Activated T-helper 2 cell treated with anti-CD3 and anti-CD28 coated beads, Interferon-gamma antibody, Interleukin-2, Interleukin-4, amounts not matched to agents 10 μg/mL and 5 μg/mL and 100 μg/mL, durations not matched to agents 14 hours and 24 hours and 36 hours (primary cell): Measurements from ENCODE around the gene TMEM119. TPM values are rescaled to one million over a fixed set of nuclear protein-coding genes. Genes with fewer than 3 reads are reported as not detected.
"Not testable (repeated sequence)": the region's sequence is repeated elsewhere in the genome, so short reads cannot be mapped to it uniquely, and the experiment has no call there.

Experiments used
- DNase-seq: peaks from one replicate; pipeline ENCODE4 v3.0.0; 2021; ENCODE audit warnings: low spot score
- H3K27ac Mint-ChIP-seq: one replicate; pipeline ENCODE4 v1.8.0; 2021; ENCODE audit warnings: mixed read lengths
- H3K27me3 Mint-ChIP-seq: one replicate; pipeline ENCODE4 v1.8.0; 2021; ENCODE audit warnings: low read depth, mixed read lengths
- H3K36me3 Mint-ChIP-seq: one replicate; pipeline ENCODE4 v1.8.0; 2021; ENCODE audit warnings: low read depth, mixed read lengths
- H3K4me1 Mint-ChIP-seq: one replicate; pipeline ENCODE4 v1.8.0; 2021; ENCODE audit warnings: low read depth, mixed read lengths
- H3K4me3 Mint-ChIP-seq: one replicate; pipeline ENCODE4 v1.8.0; 2021; ENCODE audit warnings: low read depth, mild to moderate bottlenecking, moderate library complexity, mixed read lengths
- H3K9me3 Mint-ChIP-seq: one replicate; pipeline ENCODE4 v1.8.0; 2021; ENCODE audit warnings: mixed read lengths
- intact Hi-C: fragments of 100-400 bp; cut with micrococcal nuclease; formaldehyde crosslinking; loops from one replicate; pipeline ENCODE4 v1.15.1; 2023
- total RNA-seq: library from RNA; stranded (reverse); gene quantifications from 2 replicates; pipeline ENCODE4 v1.2.3, GENCODE V29; 2022

The TMEM119 gene
- total RNA-seq, 1 donor from 2014 or later = not detected

- no peaks in the 10 kb centered on the region for H3K9me3 Mint-ChIP-seq
- DNase-seq = peak; percentile 48
- peaks cover 60% of the 10 kb centered on the region for H3K4me1 Mint-ChIP-seq
- H3K36me3 Mint-ChIP-seq = peaks cover 38% of the 10 kb centered on the region
- no peaks in the 10 kb centered on the region for H3K27me3 Mint-ChIP-seq
- peak overlapping the region; percentile 98 for H3K4me3 Mint-ChIP-seq
- peak overlapping the region; percentile 99 for H3K27ac Mint-ChIP-seq
- intact Hi-C loops = loop anchor here (1.0 to 5.0 kb wide), 4 partner anchors 34 to 227 kb away; partner anchors contain the start of genes CORO1C and SSH1
Measured at GRCh38 chr12:108629824-108630476, 32.1 kb upstream of the TMEM119 start.

- Mint-ChIP-seq H3K27ac (peak overlapping the region; percentile 99), H3K27me3 (no peaks in the 10 kb centered on the region), H3K36me3 (peaks cover 45% of the 10 kb centered on the region), H3K4me1 (peaks cover 56% of the 10 kb centered on the region), H3K4me3 (peak overlapping the region; percentile 98), H3K9me3 (no peaks in the 10 kb centered on the region)
- DNase-seq = no peak
- intact Hi-C loops = loop anchor here (1.0 kb wide), 2 partner anchors 35 to 62 kb away; no protein-coding TSS in a partner anchor
Measured at GRCh38 chr12:108629151-108629550, 31.3 kb upstream of the TMEM119 start.

- Mint-ChIP-seq H3K4me3 (peak overlapping the region; percentile 52), H3K27ac (peak overlapping the region; percentile 76), H3K36me3 (peaks cover 63% of the 10 kb centered on the region), H3K4me1 (peaks cover 56% of the 10 kb centered on the region), H3K27me3 (no peaks in the 10 kb centered on the region), H3K9me3 (no peaks in the 10 kb centered on the region)
- no peak for DNase-seq
- intact Hi-C loops = no loop called here
Measured at GRCh38 chr12:108627134-108627920, 29.4 kb upstream of the TMEM119 start.

- Mint-ChIP-seq H3K27me3 (no peaks in the 10 kb centered on the region), H3K27ac (peak overlapping the region; percentile 42)
Measured at GRCh38 chr12:108625228-108625627, 27.3 kb upstream of the TMEM119 start.

GRCh38 chr12:108623577-108623976, 25.7 kb upstream of the TMEM119 start:
- Mint-ChIP-seq H3K4me3 (no peak overlapping the region), H3K9me3 (no peaks in the 10 kb centered on the region), H3K36me3 (peaks cover 72% of the 10 kb centered on the region), H3K4me1 (peaks cover 29% of the 10 kb centered on the region), H3K27me3 (no peaks in the 10 kb centered on the region), H3K27ac (peak overlapping the region; percentile 49)
- DNase-seq = no peak
- intact Hi-C loops = no loop called here

More at GRCh38 chr12:108625228-108625627, 27.3 kb upstream of the TMEM119 start:
- intact Hi-C loops = no loop called here
- Mint-ChIP-seq H3K4me1 (peaks cover 39% of the 10 kb centered on the region), H3K36me3 (peaks cover 68% of the 10 kb centered on the region), H3K4me3 (no peak overlapping the region), H3K9me3 (no peaks in the 10 kb centered on the region)
- no peak for DNase-seq

- H3K9me3 Mint-ChIP-seq = no peaks in the 10 kb centered on the region
- peaks cover 68% of the 10 kb centered on the region for H3K36me3 Mint-ChIP-seq
- H3K27ac Mint-ChIP-seq = peak overlapping the region; percentile 38
- H3K4me1 Mint-ChIP-seq = peaks cover 30% of the 10 kb centered on the region
- H3K27me3 Mint-ChIP-seq = no peaks in the 10 kb centered on the region
- H3K4me3 Mint-ChIP-seq = no peak overlapping the region
- intact Hi-C loops = no loop called here
- DNase-seq = no peak
Measured at GRCh38 chr12:108622921-108623514, 25.1 kb upstream of the TMEM119 start.

GRCh38 chr12:108622421-108622820, 24.5 kb upstream of the TMEM119 start:
- no peak for DNase-seq
- peaks cover 66% of the 10 kb centered on the region for H3K36me3 Mint-ChIP-seq

GRCh38 chr12:108621161-108621560, 23.3 kb upstream of the TMEM119 start:
- Mint-ChIP-seq H3K4me3 (no peak overlapping the region), H3K27me3 (no peaks in the 10 kb centered on the region), H3K27ac (peak overlapping the region; percentile 23), H3K9me3 (peaks cover 7% of the 10 kb centered on the region), H3K4me1 (peaks cover 39% of the 10 kb centered on the region), H3K36me3 (peaks cover 71% of the 10 kb centered on the region)
- DNase-seq = no peak
- intact Hi-C loops = no loop called here

More at GRCh38 chr12:108622421-108622820, 24.5 kb upstream of the TMEM119 start:
- Mint-ChIP-seq H3K9me3 (no peaks in the 10 kb centered on the region), H3K27me3 (no peaks in the 10 kb centered on the region), H3K4me1 (peaks cover 31% of the 10 kb centered on the region), H3K27ac (peak overlapping the region; percentile 90), H3K4me3 (no peak overlapping the region)
- intact Hi-C loops = no loop called here

GRCh38 chr12:108620236-108620879, 22.5 kb upstream of the TMEM119 start:
- no peak overlapping the region for H3K27ac Mint-ChIP-seq

GRCh38 chr12:108619369-108620160, 21.7 kb upstream of the TMEM119 start:
- no peaks in the 10 kb centered on the region for H3K27me3 Mint-ChIP-seq
- H3K36me3 Mint-ChIP-seq = peaks cover 69% of the 10 kb centered on the region
- peaks cover 12% of the 10 kb centered on the region for H3K9me3 Mint-ChIP-seq
- intact Hi-C loops = no loop called here
- peaks cover 32% of the 10 kb centered on the region for H3K4me1 Mint-ChIP-seq
- no peak for DNase-seq
- no peak overlapping the region for H3K27ac Mint-ChIP-seq
- no peak overlapping the region for H3K4me3 Mint-ChIP-seq

More at GRCh38 chr12:108620236-108620879, 22.5 kb upstream of the TMEM119 start:
- Mint-ChIP-seq H3K36me3 (peaks cover 72% of the 10 kb centered on the region), H3K9me3 (peaks cover 12% of the 10 kb centered on the region), H3K4me3 (no peak overlapping the region), H3K27me3 (no peaks in the 10 kb centered on the region), H3K4me1 (peaks cover 36% of the 10 kb centered on the region)
- intact Hi-C loops = no loop called here
- no peak for DNase-seq

GRCh38 chr12:108618953-108619274, 21.0 kb upstream of the TMEM119 start:
- not testable (repeated sequence) for H3K27ac Mint-ChIP-seq, H3K27me3 Mint-ChIP-seq, H3K4me3 Mint-ChIP-seq, DNase-seq
- peaks cover 63% of the 10 kb centered on the region for H3K36me3 Mint-ChIP-seq
- H3K4me1 Mint-ChIP-seq = peaks cover 30% of the 10 kb centered on the region
- peaks cover 12% of the 10 kb centered on the region for H3K9me3 Mint-ChIP-seq
- intact Hi-C loops = loop anchor here (1.0 kb wide), 2 partner anchors 9 to 56 kb away; no protein-coding TSS in a partner anchor
